ENCODE measurements around the gene PLA2G2A. TPM values are rescaled to one million over a fixed set of nuclear protein-coding genes. Genes with fewer than 3 reads are reported as not detected.

The PLA2G2A gene
- polyA plus RNA-seq, 1 of the 3 experiments (the other 2 are of a cell fraction): not detected

- H4K20me1 ChIP-seq (ENCODE audit: insufficient read depth): no peaks in the 10 kb centered on the region
- no peak for TF ChIP-seq ELF1 (IDR thresholded peaks at IDR 0.05)
- no peak for TF ChIP-seq CTCF (IDR thresholded peaks at IDR 0.05)
- no peak for TF ChIP-seq GABPA (IDR thresholded peaks at IDR 0.05; ENCODE audit: low read depth)
- no peak for TF ChIP-seq MEF2A (IDR thresholded peaks at IDR 0.05; ENCODE audit: borderline replicate concordance, low read depth)
- TF ChIP-seq MXI1 (IDR thresholded peaks at IDR 0.05; ENCODE audit: low read depth, low read length): no peak
- no peak for TF ChIP-seq USF1 (IDR thresholded peaks at IDR 0.05; ENCODE audit: borderline replicate concordance, low read depth)
- no peak for TF ChIP-seq USF2 (IDR thresholded peaks at IDR 0.05; ENCODE audit: borderline replicate concordance, low read depth, low read length)
- TF ChIP-seq RAD21 (IDR thresholded peaks at IDR 0.05; ENCODE audit: low read length): no peak
- TF ChIP-seq IRF3 (IDR thresholded peaks at IDR 0.05; ENCODE audit: low read depth, low read length): no peak
- no peak for TF ChIP-seq RCOR1 (IDR thresholded peaks at IDR 0.05; ENCODE audit: low read length)
- TF ChIP-seq FOXJ3 (CRISPR knock-in tag; IDR thresholded peaks at IDR 0.05): no peak
- TF ChIP-seq JUND (IDR thresholded peaks at IDR 0.05): no peak
- no peak for TF ChIP-seq RFX5 (IDR thresholded peaks at IDR 0.05; ENCODE audit: low read length)
- no peak for TF ChIP-seq TCF12 (IDR thresholded peaks at IDR 0.05)
- TF ChIP-seq FOXM1 (IDR thresholded peaks at IDR 0.05; ENCODE audit: low read depth): no peak
- H3K4me1 ChIP-seq (ENCODE audit: control insufficient read depth in 1 of 2, insufficient read depth in 2 of 2, low read depth in 1 of 2, low read length in 1 of 2): no peaks in the 10 kb centered on the region
- H3K4me3 ChIP-seq (ENCODE audit: low read depth in 2 of 2, low read length in 1 of 2): no peak overlapping the region
- no peaks in the 10 kb centered on the region for H3K79me2 ChIP-seq (ENCODE audit: insufficient read depth)
- no peak overlapping the region for H3K9ac ChIP-seq
- no peaks in the 10 kb centered on the region for H3K9me3 ChIP-seq
- no peaks in the 10 kb centered on the region for H3F3A ChIP-seq (replicated peaks; ENCODE audit: insufficient read depth)
- no peak overlapping the region for H3K4me2 ChIP-seq
- no peak overlapping the region for H2AFZ ChIP-seq (ENCODE audit: low read depth)
- ChIA-PET POLR2A (no interaction called here), CTCF (interaction anchor here (0.9 to 1.6 kb wide), 2 partner anchors 32 to 91 kb away, joined by 3 to 5 read pairs; no protein-coding TSS in a partner anchor)
- H3K27ac ChIP-seq (ENCODE audit: low read depth in 2 of 2, low read length in 1 of 2): no peak overlapping the region
- H3K9me2 ChIP-seq: no peaks in the 10 kb centered on the region
- no peak for DNase-seq
- H3K27me3 ChIP-seq (ENCODE audit: insufficient read depth): no peaks in the 10 kb centered on the region
- H3K36me3 ChIP-seq (replicated peaks in 1 of 2; ENCODE audit: control insufficient read depth in 1 of 2, insufficient read depth in 2 of 2, low read length in 1 of 2): no peaks in the 10 kb centered on the region
- 0% methylated on average over 1 of the region's 1 CpG for WGBS (ENCODE audit: low lambda C conversion rate)
These were observed 29.8 kb upstream of the PLA2G2A start for GRCh38 chr1:20009212-20009611.
